Hindlimb muscle (tissue), 1 donor: ENCODE data around the gene SLC43A3. TPM values are rescaled to one million over a fixed set of nuclear protein-coding genes. Genes with fewer than 3 reads are reported as not detected.
A peak's percentile ranks its signal among the peaks of the same experiment; 100 is the strongest.
"Not testable (repeated sequence)": the region's sequence is repeated elsewhere in the genome, so short reads cannot be mapped to it uniquely, and the experiment has no call there.

ENCODE experiments used
- DNase-seq: peaks from one replicate; pipeline ENCODE4 v3.0.0-alpha.2; 2013
- polyA plus RNA-seq: library from polyadenylated mRNA; unstranded; fragments of 120-200 nt; gene quantifications from one replicate; pipeline ENCODE4 v1.2.1, GENCODE V29; 2013; ENCODE audit not compliant: insufficient read length

SLC43A3 gene
- polyA plus RNA-seq, 1 donor, result 24.7 TPM

DNA sequence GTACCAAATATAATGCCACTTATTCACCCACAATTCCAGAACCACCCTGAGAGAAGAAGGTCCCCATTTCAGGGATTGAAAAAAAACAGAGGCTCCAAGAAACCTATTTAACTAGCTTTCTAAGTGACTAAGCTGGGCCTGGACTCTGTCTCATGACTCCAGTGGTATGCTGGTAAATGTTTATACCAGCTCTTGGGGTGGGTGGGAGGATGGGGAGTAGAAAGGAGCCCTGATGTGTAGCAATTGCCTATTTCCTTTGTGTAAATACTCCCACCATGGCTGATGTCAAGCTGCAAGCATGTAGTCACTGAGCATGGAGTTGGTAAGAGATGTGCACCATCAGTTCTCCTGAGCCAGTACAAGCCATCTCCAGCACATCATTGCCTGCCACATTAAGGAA, 48.7 kb downstream of the SLC43A3 start:
- DNase-seq, result no peak

DNA sequence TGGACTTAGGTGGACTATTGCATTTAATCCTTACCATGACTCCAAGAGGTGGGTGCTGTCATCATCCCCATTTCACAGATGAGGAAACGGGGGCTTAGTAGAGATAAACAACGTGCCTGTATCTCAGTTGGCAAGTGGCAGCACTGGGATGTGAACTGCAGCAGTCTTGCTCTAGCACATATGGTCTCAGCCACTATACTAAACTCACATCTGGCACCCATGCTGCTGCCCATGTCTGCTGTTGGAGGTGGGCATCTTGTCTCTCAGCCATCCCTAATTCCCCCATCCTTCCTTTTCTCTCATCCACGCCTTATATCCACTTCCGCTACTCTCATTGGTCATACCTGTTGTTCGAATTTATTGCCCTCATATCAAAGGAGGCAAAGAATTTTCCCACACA, 49.8 kb downstream of the SLC43A3 start:
- no peak for DNase-seq

DNA sequence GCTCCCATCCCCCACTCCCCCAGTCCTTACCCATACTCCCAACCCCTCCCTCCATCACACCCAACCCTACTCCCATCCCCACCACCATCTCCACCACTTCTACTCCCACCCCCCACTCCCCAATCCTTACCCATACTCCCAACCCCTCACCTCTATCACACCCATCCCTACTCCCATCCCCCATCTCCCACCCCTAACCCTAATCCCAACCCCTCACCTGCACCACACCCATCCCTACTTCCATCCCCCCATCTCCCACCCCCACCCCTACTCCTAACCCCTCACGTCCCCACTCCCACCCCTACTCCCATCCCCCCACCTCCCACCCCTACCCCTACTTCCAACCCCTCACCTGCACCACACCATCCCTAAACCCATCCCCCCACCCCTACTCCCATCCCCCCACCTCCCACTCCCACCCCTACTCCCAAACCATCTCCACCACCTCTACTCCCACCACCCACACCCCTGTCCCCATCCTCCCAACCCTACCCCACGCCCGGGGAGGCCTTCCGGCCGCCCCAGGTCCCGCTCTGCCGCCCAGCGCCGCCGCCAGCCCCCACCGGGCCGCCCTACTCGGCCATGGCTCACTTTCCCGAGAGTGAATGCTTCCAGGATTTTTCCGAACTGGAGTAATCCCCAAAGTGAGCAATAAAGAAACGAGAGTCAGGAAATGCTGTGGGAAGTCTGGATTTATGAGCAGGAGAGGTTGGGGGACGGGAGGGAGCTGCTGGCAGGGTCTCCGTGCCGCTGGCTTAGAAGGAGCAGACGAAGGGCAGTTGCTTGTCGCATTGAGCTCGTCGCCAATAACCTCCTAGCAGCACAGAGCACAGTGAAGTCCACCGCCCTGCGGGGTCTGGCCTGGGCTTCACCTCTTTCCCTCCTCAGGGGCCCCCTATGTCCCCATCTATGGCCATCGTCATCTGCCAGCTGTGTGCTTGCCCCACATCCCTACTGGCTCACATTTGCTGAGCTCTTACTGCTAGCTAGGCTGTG, 50.5 kb downstream of the SLC43A3 start:
- no peak for DNase-seq

DNA sequence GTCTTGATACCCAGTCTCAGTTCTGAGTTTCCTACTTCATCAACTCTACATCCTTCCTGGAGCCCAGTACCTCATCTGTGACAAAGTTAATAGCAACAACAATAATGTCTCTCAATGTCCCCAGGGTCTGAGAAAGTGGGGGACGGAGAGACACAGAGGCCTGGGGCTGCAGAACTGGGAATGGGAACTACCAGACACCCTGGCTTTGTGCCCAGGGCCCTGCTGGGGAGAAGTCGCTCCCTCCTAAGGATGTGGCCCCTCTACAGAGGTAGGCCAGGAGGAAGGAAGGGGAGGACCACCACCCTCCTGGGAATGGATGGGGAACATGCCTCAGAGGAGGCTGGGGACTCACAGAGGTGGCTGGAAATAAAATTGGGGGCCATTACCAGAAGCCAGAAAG, 51.4 kb downstream of the SLC43A3 start:
- no peak for DNase-seq

DNA sequence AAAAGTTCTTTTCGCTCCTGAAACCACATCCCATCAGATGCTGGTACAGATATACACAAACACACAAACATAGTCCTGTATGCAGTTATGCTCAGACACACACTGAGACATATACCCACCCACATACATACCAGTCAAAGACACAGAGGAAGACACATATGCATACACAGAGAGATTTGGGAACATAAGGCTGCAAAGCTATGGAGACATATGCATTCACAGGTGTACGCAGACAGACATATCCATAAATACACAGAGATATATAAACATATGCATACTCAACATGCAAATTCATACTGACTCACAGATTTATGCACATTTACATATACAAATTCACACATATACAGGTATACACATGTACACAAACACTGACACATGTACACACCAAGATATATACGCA, 52.0 kb downstream of the SLC43A3 start:
- no peak for DNase-seq

DNA sequence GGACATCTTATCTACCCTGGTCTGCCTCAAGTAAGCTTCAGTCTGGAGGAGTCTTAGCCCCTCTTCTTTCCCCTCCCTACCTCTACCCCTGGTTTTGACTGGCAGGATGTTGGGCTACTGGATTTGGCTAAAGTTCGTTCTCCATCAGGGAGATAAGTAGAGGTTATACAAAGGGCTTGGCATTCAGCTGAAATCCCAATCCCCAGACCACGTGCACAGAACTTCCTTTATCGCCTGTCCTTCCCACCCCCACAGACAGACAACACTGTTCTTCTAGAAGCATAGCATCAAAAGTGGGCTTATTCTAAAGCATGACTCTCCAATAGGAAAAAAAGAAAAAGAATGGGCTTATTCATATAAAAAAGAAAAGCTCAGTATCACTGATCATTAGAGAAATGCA, 53.8 kb downstream of the SLC43A3 start:
- no peak for DNase-seq

DNA sequence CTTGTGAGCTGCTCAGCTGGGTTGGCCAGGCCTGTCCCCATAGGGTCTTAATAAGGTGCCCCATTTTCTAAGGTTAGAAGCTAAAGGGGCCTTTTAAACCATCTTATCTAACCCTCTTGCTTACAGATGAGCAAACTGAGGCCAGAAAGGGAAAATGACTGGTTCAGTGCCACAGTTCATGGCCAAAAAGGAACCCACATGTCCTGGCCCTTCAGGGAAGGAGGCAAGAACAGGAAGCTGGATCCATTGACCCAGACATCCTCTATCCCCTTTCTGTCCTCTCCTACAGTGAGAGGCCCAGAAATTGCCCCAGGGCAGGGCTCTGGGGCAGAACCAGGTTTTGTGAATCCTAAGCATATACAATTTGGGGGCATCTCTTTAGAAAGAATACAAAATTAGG, 56.0 kb downstream of the SLC43A3 start:
- no peak for DNase-seq

DNA sequence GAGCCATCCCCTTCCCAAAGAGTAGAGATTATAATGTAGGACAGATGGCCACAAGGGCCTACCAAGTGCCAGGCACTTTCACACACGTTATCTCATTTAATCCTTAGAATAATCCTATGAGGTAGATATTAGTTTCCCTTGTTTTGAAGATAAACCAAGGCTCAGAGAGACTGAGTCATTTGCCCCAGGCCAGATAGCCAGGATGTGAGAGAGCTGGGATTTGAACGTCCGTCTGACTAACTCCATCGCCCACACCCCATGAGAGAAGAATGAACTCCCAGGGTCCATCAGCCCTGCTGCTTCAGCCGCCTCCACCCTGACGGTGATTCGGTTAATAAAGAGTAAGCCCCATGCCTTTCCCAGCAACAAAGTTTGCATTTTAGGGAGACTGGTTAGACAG, 56.7 kb downstream of the SLC43A3 start:
- no peak for DNase-seq

DNA sequence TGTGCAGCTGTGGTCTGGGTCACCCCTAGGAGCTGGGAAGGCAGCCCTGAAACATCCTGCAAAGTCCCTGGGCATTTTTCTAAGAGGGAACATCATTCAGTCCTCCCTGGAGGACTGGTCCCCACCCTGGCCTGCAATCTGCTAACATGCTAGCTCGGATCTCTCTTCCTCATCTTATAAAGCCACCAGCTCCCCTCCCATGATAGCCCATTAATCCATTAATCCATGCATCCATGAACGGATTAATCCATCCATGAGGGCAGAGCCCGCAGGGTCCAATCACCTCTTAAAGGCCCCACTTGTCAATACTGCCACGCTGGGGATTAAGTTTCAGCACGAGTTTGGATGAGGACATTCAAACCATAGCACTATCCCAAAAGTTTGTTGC, 58.1 kb downstream of the SLC43A3 start:
- no peak for DNase-seq

DNA sequence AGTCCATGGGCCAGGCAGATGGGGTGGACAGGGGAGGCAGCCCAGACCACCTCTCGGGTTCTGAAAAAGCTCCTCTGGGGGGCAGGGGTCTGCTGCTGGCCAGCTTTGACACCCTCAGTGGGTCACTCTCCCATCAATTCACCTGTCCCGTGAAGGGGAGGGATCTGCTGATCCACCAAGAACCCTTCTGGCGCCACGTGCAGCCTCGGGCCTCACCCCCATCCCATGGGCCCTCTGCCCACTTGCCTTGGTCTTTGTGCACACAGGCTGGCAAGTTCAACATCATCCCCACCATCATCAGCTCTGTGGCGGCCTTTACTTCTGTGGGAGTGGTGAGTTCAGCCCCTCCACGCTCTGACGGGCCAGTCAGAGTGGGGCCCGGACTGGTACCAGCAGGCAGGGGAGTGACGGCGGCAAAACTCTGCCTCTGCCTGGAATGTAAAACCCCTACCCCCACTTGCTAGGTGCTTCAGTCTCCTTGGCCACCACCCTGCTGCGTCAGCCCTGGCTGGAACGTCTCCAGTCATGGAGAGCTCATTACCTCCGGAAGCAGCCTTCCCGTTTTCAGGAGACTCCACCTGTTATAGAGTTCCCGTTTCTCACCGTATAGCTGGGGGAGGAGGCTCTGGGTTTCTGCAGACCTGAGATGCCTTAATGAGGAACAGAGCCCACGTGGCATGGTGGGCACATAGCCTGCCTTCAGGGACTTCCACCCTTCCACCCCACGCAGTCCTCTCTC, 58.6 kb downstream of the SLC43A3 start:
- no peak for DNase-seq

DNA sequence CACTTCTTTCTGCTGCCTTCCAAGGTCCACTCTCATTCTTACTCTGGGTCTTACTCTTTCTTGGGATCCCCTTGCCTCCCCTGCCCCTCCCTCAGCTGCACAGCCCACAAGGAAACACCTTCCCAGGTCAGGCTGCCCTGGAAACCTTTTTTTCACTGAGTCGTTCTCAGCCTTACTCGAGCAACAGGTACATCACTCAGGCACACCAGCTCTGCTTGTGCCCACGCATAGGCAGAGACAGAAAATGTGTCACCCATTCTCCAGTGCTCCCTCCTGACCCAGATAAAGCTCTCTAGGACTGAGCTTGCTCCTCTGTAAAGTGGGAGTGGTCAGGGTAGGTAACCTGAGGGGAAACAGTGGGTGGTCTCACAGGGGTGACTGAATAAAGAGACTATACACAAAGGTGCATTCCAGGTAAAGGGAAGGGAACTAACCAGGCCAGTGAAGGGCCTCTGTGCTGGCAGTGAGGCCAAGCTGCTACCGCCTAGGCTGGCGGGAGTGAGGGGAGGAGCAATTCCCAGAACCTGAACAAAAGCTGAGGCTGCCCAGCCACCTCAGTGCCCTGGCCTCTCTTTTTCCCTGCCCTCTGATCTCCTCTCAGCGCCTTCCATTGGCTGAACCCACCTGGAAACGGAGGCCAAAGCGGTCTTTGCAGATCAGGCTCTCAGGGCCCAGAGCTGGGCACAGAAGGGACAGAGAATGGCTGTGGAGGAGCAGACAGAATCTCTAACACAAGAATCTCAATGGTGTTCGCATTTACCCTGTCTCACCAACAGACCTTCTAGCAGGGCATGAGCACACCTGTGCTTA, 61.9 kb downstream of the SLC43A3 start:
- DNase-seq, result no peak

DNA sequence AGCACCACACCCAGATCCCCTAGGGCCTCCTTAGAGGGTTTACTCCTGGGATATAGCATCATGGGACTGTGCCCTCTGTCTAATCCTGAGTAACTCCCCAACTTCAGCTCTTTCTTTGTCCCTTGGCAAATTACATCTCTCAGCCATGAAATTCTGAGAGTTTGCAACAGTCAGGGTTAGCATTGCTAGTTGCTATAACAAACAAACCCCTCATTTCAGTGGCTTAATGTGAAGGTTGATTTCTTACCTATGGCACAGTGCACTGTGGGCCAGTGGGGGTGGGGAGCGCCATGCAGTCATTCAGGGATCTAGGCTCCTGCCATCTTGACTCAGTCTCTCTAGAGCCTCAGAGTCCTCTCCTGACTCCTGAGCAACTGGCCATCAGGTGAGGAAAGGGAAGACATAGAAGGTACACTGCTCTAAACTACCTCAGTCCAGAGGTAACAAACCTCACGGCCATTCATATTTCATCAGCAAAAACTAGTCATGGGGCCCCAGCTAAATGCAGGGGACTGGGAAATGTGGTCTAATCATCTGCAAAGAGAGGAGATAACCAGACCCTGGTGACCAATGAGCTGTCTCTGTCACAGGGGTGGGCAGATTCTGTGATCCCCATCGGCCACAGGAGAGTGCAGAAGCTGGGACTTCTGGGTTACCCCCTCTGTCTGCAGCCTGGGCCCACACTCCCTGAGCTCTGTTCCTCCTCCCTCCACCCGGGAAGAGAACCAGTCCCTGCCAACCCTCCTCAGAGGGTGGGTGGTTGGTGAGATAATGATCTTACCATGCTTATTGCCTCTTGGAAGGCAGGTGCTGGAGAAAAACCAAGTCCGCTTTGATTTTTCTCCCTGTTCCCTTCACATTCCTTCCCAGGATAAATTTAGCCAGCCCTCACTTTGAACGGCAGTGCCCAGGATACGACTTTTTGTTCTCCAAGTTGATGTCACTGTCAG, 63.5 kb downstream of the SLC43A3 start:
- no peak for DNase-seq

DNA sequence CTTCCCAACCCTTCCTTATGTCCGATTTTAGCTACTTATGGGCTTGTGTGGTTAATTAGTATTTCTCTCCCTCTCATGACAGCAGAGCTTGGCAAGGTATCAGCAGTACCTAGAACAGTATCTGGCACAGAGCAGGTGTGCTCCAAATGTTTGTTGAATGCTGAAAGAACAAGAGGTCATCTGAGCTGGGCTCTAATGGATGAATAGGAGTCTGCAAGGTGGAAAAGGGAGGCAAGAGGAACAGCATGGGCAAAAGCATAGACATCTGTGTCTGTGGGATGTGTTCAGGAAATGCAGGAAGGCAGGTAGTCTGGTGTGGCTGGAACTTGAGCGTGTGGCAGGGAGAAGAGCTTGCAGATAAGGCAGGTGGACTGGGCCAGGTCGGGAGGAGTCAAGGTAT, 65.0 kb downstream of the SLC43A3 start:
- DNase-seq, result no peak

DNA sequence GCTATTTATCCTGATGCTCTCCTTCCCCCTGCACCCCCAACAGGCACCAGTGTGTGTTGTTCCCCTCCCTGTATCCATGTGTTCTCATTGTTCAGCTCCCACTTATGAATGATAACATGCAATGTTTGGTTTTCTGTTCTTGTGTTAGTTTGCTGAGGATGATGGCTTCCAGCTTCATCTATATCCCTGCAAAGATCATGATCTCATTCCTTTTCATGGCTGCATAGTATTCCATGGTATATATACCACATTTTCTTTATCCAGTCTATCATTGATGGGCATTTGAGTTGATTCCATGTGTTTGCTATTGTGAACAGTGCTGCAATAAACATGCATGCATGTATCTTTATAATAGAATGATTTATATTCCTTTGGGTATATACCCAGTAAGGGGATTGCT, 65.5 kb downstream of the SLC43A3 start:
- not testable (repeated sequence) for DNase-seq

DNA sequence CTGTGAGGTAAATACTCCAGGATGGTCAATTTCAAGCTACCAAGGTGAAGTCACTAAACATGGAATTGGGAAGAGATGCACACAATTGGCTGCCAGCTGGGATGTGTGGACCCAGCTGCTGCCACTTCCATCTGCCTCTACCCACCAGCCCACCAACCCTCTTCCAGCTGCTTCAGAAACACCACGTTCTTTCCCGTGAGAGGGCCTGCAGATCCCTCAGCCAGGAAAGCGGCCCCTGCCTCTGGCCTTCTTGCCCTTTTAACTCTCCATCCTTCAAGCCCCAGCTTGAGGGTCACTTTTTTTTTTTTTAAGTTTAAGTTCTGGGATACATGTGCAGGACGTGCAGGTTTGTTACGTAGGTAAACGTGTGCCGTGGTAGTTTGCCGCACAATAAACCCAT, 65.9 kb downstream of the SLC43A3 start:
- DNase-seq, result no peak

DNA sequence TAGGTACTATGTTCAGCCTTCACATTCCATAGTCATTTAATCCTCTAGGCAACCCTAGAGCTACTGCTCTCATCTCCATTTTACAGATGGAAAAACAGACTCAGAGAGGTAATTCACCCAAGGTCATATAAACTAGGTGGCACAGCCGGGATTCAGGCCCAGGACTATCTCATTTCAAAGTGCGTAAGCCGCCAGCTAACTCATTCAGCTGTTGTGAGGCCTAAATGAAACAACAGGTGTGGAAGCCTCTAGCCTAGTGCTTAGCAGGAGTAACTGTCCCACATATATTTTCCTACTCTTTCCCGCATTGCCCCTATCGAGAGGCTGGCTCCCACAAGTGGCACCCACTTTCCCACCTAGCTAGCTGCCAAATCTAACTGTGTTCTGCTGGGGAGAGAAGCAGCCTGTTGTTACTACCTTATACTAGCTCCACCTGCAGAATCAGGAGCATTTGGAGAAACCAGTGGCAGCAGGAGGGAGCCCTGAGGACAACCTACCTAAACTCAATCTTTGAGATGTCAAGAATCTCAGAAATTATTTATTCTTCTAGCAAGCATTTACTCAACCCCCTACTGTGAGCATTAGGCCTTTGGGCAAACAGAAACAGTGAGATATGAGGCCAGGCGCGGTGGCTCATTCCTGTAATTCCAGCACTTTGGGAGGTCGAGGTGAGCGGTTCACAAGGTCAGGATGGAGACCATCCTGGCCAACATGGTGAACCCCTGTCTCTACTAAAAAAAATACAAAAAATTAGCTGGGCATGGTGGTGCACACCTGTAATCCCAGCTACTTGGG, 66.8 kb downstream of the SLC43A3 start:
- DNase-seq, result no peak

DNA sequence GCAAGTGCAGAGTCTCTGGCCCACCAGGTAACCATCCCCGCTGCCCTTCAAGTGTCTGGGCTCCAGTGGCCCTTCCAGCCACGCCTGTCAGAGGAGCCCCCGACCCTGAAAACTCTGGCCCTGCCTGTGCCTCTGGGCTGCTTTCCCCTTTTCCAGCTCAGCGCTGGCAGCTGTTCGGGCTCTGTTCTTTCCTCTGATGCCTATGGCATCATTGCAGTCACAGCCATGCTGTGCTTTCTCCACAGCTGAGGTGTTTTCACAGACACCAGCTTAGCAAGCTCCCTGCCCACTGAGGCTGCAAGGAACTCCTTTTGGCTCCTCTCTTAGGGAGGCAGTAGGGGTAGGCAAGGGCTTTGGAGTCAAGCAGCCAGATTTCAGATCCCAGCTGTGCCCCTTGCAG, 67.5 kb downstream of the SLC43A3 start:
- DNase-seq, result no peak

DNA sequence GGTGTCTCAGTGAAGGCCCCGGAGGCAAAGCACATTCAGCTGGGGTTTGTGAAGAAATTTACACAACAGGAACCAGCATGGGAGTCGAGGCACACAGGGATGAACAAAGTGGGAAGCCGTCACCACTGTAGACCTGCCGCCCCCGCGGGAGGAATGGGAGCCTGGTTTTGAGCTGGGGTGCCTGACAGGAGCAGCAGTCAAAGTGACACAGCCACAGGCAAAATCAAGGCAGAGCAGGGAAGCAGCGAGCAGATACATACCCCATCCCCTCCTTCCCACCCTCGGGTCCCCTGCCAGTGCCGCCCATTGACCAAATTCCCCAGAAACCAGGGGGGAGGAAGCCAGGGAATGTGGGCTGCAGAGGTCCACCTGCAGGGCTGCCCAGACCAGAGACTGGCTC, 67.9 kb downstream of the SLC43A3 start:
- DNase-seq, result no peak

DNA sequence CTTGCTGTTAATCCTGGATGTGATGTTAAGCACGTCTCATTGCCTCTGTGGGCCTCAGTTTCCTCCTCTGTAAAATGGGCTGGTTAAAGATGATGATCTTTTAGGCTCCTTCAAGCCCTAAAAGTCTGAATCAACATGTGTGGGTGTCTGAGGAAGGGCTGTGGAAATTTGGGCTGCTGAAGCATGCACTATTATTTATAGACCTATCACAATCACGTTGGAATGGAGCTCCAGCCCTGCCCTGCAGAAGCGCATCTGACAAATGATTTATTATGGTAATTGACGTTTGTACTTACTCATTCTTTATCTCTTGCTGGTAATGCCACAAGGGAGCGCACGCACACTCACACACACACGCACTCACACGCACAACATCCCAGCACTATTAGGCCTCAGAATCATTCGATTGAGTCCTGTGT, 68.4 kb downstream of the SLC43A3 start:
- no peak for DNase-seq

DNA sequence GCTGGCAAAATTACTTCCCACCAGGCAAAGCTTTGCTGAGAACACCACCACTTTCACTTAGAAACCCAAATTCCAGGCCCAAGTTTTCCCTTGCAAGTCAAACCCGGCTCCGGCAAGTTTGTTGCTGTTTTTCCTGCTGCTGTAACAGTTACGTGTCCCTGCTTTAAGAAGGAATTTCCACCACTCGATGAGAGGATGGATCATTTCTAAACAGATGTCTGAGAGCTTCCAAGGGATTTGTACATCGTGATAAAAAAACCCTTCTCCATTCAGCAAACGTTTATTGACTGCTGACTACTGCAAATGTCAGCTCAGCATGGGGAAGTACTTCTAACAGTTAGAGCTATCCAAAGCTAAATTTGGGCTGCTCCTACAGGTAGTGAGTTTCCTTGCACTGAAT, 69.1 kb downstream of the SLC43A3 start:
- peak; percentile 34 for DNase-seq

DNA sequence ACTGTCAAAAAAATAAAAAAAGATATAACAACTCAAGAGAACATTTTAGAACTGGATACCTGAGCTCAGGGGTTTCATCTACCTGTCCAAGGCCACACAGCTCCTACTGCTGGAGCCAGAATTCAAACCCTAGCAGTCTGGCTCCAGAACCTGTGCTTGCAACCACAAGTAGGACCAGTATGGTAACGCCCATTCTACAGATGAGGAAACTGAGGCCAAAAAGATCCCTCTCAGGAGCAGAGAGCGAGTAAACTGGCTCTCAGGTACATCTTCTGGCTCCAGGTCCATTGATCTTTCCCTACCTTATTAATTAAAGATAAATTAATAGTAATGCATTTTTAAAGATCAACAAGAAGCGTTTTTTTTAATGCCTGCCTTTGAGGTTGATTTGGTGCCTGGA, 69.6 kb downstream of the SLC43A3 start:
- DNase-seq, result no peak
